ENCODE data around the gene BABAM2.

DNA sequence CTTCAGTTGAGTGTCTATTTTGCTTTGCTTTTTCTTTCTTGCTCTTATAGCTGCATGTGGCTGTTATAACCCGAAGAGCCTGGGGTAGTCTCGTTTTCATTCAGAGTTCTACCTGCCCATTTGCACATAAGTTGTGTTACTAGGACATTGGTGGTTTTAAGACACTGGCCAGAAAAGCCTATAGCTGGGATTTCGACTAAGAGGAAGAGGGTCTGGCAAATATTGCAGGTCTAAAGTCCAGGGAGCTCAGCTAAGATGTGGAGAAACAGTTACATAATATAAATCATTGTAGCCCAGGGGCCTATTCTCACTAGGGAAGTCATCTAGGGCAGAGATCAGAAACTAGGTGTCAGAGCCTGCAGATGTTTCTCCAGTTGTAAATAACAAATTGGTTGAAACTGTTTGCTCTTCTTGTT, 120.8 kb downstream of the BABAM2 start:
- TF ChIP-seq, protein P1, sequence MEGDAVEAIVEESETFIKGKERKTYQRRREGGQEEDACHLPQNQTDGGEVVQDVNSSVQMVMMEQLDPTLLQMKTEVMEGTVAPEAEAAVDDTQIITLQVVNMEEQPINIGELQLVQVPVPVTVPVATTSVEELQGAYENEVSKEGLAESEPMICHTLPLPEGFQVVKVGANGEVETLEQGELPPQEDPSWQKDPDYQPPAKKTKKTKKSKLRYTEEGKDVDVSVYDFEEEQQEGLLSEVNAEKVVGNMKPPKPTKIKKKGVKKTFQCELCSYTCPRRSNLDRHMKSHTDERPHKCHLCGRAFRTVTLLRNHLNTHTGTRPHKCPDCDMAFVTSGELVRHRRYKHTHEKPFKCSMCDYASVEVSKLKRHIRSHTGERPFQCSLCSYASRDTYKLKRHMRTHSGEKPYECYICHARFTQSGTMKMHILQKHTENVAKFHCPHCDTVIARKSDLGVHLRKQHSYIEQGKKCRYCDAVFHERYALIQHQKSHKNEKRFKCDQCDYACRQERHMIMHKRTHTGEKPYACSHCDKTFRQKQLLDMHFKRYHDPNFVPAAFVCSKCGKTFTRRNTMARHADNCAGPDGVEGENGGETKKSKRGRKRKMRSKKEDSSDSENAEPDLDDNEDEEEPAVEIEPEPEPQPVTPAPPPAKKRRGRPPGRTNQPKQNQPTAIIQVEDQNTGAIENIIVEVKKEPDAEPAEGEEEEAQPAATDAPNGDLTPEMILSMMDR (IDR thresholded peaks at IDR 0.05 in 4 of 5, conservative IDR thresholded peaks at IDR 0.05 in 1 of 5), result no peak
- no peak for TF ChIP-seq POLR2A (IDR thresholded peaks at IDR 0.05)

All from gastrocnemius medialis (tissue), 4 donors.